Measurements from ENCODE around the gene MMP17.

- TF ChIP-seq CTCF (optimal IDR thresholded peaks at IDR 0.05 in 1 of 3, IDR thresholded peaks at IDR 0.05 in 1 of 3, conservative IDR thresholded peaks at IDR 0.05 in 1 of 3; ENCODE audit: extremely low read depth in 1 of 3, insufficient read depth in 2 of 3, low read length in 3 of 3) (no peak), EZH2 (IDR thresholded peaks at IDR 0.05; ENCODE audit: low read length) (no peak)
Measured at GRCh38 chr12:131779027-131779426, 49.2 kb upstream of the MMP17 start.
